T follicular helper cell (primary cell): Measurements from ENCODE around the gene PLXNA1.

Experiments used
- DNase-seq: peaks from one replicate; pipeline ENCODE4 v3.0.0-alpha.2; 2020; ENCODE audit warnings: low read depth
- total RNA-seq, 2 experiments: gene quantifications; one replicate each; lab custom pipeline; 2026; lab: John Stamatoyannopoulos, UW

Gene PLXNA1
- 88.6 to 169 reads per million in 2 experiments for total RNA-seq

DNA sequence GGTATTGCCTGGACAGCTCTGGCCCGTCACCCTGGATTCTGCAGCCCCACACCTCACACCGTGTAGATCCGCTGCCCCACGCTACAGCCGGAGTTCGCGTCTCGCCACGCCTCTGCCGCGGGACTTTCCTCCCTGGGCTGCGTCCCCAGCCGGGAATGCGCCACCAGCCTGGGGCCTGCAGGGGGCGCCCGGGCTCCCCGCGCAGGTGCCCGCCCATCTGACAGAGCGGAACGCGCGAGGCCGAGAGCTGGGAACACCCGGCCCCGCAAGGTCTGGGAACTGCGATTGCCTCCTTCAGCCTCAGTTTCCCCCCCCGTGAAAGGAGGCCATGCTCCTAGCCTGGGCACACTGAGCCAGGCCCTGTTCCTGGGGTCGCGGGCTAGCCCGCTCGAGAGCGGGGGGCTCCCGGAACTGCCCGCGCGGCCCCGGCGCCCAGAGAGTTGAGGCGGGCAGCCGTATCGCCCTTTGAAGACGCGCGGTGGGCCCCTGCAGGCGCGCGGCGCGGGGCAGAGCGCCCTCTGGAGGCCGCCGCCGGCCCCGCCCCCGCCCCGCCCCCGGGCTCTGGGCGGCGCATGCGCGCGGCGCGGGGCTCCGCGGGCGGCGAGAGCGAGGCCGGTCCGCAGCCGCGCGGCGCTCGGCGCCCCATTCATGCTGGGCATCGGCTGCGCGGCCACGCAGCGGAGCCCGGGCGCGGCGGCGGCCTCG, at the start of gene PLXNA1:
Gene PLXNA1 (plus strand): TSS at position 645 of the 705 bp plus-strand sequence. CDS start 5,479 bp downstream, outside the sequence.
- DNase-seq: peak; percentile 83

DNA sequence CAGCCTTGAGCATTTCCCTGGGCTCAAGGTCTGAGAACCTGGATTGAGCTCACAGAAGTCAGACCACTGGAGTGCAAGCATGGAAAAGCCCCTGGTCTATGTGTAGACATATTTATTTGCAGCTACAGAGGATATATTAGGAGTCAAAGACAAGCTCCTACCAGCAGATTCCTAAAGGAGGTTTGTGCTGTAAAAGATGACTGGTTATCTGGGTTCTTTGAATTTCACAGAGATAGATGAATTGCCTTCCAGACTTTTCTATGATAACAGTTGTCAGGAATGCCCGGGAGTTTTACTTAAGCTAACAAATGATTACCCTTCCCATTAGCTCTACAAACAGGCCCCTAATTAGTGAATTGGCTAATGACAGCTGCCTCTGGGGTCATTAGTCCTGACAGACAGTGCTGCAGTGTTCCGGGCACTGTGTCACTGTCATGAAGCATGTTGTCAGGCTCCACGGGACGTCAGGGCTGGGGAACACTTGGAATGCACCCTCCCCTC, 48.8 kb upstream of the PLXNA1 start:
- no peak for DNase-seq

GRCh38 chr3:126934991-126935390, 47.9 kb upstream of the PLXNA1 start:
- DNase-seq: no peak

GRCh38 chr3:126935756-126936509, 47.0 kb upstream of the PLXNA1 start:
- DNase-seq: no peak

DNA sequence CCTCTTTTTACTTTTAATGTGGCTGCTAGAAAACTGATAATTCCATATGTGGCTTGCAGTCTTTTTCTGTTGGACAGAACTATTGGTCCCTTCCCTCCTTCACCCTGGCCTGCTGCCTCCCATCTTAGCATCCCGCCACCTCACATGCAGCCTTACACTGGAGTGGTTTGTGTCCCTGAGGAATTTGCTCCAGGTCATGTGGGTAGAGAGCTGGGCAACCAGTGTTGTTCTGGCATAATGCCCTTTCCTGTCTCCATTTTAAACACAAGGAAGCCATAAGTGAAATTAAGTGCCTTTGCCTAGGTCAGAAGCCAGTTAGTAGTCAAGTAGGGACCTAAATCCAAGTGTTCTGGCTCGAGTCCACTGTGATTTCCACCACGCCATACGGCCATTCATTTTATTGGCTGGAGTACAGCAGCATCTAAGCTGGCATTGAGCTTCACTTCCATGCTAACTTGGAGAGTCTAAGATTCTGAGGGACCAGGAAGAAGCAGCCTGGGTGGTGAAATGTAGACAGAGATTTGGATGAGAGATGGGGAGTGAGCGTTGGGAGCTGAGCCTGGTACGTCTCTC, 46.0 kb upstream of the PLXNA1 start:
- DNase-seq: no peak

DNA sequence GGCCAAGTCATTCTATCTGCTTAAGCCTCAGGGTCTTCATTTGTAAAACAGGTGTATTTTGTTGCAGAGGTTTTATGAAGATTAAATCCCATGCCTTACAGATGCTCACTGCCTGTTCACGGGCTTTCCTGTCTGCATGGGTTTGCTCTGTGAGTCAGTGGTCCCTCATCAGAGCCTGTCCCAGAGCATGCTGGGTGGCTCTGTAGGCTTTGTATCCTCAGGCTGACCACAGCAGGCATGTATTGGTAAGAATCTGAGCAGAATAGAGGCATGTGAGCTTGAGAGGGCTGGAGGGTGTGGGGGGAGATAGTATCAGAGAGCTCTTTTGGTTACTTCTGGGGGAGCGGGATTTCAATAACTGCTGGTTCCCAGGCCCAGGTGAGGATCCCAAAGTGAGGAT, 45.4 kb upstream of the PLXNA1 start:
- DNase-seq: no peak

DNA sequence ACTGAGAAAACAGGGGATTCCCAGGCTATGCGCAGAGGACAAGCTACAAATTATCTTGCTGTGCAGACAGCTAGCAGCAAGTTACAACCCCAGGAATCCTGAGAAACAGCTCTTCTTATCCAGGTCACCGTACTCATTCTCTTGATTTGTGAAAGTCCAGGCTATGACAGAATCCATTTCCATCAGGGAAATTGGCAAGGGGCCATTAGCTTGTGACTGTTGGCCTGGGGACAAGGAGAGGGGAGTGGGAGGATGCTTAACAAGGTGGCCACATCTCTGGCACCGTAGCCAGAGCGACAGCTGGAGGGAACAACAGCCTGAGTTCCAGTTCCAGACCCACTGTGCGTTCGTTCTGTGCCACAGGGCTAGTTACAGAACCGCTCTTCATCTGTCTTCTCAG, 44.9 kb upstream of the PLXNA1 start:
- DNase-seq: no peak

DNA sequence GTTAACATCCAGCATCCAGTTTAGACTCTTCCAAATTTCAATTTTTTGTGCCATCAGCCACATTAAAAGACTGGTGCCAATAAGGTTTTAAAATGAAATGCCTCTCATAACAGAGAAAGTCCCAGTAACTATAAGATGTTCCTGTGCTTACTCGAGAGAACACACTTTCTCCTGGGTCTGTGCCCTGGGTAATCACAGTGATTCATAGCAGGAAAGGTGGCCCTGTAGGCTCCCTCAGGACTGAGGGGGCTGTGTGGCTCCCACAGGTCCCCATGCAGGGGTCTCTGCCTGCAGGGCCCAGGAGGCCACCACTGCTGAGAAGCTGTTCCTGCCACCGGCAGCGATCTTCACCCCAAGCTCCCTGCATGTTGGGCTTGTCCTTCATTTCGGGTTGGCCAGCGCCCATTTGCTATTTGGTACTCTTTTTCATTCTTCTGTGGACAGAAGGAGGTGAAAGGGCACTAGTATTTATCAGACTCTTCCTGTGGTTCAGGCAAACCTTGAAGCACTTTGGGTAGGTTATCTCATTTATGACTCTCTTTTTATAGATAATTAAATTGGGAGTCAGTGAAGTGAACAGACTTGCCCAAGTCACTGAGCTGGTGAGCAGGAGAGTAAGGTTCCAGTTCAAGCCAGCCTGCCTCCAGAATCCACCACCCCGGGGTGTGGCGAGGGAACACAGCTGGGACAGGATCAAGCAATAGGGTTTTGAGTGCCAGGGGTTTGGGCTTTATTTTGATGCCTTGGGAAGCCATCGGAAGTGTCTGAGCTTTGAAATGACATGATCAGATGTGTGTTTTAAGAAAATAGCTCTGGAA, 44.2 kb upstream of the PLXNA1 start:
- DNase-seq: no peak

GRCh38 chr3:126939338-126939718, 43.6 kb upstream of the PLXNA1 start:
- DNase-seq: no peak

DNA sequence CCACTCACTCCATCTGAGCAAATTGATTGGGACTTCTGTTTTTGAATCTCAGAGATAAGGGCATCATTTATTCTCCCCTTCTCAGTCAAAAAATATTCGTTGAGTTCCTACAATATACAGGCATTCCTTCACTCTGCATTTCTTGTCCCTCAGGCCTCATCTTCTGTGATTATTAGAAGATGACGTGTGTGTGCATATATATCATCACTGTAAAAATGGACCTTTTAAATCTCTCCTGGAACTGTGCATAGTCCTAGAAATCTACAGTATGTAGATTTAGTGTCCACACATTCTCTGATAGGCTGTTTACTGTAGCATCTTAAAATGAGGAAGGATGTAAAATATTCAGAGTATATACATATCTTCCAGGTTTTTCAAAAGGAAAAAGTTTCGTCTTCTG, 43.2 kb upstream of the PLXNA1 start:
- DNase-seq: no peak

- DNase-seq: no peak
These were observed 41.1 kb upstream of the PLXNA1 start for GRCh38 chr3:126941721-126942270.

DNA sequence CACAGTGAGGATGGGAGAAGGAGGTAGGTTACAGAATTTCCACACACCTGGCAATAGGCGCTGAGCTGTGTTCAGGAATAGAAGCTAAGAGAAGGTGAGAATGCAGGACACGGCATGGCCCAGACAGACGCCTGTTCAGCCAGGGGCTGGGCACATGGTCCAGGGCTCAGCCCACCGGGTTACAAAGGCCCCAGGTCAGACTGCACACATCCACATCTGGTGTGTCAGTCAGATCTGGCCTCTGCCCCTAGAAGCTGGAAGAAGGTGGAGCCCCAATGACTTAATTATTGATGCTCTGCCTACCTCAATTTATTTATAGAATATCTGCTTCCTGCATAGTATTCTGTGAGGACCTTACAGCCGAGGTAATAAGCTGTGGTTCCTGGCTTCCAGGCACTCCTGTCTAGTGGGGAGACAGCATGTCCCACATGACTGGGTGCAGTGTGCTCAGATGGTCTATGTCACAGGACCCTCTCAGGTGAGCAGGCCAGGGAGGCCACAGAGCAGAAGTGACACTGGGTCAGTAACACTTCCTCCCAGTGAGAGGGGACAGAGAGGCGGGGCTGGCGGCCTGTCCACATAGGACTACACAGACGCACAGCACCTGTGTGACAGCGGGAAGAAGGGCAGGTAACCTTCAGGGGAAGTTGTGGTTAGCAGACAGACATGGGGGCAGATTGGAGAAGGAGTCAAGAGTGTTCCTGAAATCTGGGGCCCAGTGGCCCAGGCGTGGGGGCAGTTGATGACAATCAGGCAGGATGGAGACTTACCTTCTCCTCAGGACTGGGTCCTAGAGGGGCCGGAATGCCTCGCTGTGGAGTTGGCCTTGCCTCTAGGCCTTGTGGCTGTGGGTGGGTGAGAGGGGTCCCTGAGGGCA, 38.6 kb upstream of the PLXNA1 start:
- no peak for DNase-seq

DNA sequence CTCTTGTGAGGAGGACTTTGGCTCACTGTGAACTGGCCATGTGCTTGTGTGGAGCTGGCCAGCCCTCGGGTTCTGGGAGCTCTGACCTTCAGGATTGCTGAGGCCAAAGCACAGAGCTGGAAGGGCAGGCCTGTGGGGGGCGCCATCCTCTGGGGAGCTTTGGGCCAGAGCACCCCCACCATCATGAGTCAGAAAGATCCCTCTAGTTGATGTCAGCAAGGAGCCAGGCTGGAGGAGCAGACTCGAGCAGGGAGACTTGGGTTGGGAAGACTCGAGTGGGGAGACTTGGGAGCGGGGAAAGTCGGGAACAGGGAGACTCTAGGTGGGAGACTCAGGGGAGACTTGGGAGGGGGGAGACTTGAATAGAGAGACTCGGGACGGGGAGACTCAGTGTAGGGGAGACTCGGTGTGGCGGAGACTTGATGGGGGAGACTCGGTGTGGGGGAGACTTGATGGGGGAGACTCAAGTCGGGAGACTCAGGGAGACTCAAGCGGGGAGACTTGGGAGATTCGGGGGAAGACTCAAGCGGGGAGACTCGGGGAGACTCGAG, 37.7 kb upstream of the PLXNA1 start:
- no peak for DNase-seq

DNA sequence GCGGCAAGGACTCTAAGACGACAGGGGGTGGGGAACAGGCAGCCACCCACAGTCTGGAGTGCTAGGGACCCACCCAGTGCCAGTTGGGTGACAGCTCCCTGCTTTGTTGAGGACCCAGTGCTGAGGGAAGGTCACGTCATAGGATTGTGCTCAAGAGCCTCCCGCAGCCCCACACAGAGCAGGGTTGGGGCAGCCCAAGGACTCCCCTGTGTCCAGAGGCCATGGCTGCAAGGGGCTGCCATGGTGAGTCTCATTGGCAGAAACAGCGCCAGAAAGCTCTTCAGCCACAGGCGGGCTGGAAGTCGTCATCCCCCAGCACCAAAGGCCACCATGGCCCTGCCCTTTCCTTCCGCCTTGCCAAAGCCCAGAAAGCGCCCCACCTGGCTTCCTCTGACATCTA, 37.0 kb upstream of the PLXNA1 start:
- no peak for DNase-seq

GRCh38 chr3:126946405-126946804, 36.5 kb upstream of the PLXNA1 start:
- DNase-seq: no peak

DNA sequence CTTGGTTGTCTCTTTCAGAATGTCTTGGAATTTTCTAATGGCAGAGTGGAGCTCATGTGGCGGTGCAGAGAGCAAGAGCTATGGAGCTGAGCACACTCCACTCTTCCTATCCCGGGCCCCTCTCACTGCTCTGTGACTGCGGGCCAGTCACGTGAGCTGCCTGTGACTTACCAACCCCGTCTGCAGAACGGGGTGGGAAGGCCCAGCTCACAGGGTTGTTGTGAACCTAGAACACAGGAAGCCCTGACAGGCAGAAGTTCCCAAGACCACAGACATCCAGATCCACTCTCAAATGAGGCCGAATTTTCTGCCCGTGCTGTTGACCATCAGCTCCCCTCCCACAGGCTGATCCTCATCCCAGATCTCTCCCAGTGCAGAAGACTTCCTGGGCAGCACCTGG, 35.5 kb upstream of the PLXNA1 start:
- no peak for DNase-seq

- no peak for DNase-seq
These were observed 33.9 kb upstream of the PLXNA1 start for GRCh38 chr3:126948980-126949535.

- no peak for DNase-seq
These were observed 31.4 kb upstream of the PLXNA1 start for GRCh38 chr3:126951561-126951960.

DNA sequence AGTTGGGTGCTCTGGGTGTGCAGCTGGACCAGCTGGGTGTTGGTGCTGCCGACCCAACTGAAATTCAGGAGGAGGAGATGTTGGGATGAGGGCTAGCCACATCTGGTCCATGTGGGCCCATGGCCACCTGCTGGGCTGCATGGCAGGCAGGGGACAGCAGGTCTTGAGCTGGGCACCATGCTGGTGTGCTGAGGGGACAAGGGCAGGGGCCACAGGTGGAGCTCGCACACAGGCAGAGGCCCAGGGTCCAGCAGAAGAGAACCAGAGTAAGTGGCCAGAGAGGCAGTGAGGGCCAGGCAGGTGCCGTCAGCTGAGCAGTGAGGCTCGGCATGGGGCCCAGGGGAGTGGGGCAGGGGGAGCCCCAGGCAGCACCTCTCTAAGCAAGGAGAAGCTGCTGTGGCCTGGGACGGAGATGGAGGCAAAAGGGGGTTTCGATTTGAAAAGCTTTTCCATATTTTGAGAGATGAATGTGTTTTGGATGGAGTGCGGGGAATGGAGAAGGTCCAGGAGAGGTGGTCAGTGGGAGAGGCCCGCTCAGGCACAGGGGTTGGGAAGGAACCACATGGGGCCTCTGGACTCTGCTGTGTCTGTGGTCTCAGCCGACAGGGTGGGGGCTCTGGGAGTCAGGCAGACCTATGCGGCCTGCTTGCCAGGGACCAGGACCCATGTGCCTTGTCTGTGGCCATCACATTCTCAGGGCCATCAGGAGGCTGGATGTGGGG, 30.5 kb upstream of the PLXNA1 start:
- DNase-seq: no peak
